GM18907 (cell line): Measurements from ENCODE around the gene PDE4D.
"Not testable (repeated sequence)": the region's sequence is repeated elsewhere in the genome, so short reads cannot be mapped to it uniquely, and the experiment has no call there.

ENCODE experiments used
- ATAC-seq: cut with Tn5 transposase; IDR thresholded peaks from one replicate; pipeline ENCODE4 v1.9.1; 2021; ENCODE audit warnings: mild to moderate bottlenecking, moderate library complexity; ENCODE audit not compliant: unreplicated experiment

The PDE4D gene

DNA sequence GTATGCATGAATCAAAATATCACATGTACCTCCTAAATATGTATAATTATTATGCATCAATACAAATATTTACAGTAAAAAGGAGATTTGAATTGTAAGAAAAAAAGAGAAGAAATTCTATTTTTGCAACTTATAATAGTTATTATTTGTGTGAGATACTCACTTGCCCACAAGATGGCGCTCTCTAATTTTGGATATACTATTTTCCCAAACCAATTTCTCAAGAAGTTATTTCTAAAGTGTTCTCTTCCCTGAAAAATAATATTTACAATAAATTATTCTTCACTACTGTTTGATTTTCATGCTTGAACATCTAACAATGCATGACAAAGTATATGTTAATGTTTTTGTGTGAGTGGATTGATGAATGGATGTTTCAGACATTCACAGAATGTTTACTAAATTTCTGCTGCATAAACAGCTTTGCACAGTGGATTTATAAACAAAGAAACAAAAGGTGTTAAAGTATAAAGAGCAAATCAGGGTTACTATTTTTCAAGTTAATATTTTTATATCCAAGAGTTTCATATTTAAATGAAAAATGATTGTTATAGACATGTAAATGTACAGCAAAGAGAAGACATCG lies 503.4 kb downstream of the PDE4D start:
- no peak for ATAC-seq

GRCh38 chr5:59387127-59387526 lies 506.4 kb downstream of the PDE4D start:
- ATAC-seq, result no peak

- no peak for ATAC-seq
These were observed 507.8 kb downstream of the PDE4D start for GRCh38 chr5:59385700-59386099.

- ATAC-seq, result peak; percentile 100
These were observed 513.1 kb downstream of the PDE4D start for GRCh38 chr5:59380350-59380951.

DNA sequence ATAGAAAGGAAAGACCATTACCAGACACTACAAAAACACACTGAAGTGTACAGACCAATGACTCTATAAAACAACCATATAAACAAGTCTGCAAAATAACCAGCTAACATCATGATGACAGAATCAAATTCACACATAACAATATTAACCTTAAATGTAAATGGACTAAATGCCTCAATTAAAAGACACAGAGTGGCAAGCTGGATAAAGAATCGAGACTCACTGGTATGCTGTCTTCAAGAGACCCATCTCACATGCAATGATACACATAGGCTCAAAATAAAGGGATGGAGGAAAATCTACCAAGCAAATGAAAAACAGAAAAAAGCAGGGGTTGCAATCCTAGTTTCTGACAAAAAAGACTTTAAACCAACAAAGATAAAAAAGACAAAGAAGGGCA lies 519.5 kb downstream of the PDE4D start:
- not testable (repeated sequence) for ATAC-seq

DNA sequence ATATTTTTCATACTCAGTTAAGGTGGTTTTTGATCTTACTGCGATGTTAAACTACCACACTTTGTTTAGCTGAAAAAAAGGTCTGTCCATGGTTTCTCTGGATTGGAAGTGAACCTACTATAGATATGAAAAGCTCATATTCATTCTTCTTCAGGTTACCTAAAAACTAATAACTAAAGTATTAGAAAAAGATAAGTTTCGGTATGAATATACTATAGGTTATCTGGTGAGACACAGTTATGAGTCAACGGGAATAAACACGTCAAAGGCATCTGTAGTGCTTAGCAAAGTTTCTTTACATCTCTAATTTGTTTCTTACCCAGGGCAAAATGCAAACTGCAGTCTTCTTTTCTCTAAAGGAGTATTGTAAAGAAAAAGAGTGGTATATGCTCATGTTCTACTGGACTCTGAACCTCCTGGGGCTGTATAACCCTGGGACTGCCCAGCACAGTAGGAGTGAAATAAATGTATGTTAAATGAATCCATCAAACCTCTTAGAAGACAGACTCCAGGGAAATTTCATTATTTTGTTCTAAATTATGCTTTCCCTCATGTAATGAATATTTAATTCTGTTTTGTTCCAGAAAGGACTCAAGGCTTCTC lies 521.9 kb downstream of the PDE4D start:
- peak; percentile 91 for ATAC-seq

GRCh38 chr5:59368951-59369350 lies 524.6 kb downstream of the PDE4D start:
- no peak for ATAC-seq

DNA sequence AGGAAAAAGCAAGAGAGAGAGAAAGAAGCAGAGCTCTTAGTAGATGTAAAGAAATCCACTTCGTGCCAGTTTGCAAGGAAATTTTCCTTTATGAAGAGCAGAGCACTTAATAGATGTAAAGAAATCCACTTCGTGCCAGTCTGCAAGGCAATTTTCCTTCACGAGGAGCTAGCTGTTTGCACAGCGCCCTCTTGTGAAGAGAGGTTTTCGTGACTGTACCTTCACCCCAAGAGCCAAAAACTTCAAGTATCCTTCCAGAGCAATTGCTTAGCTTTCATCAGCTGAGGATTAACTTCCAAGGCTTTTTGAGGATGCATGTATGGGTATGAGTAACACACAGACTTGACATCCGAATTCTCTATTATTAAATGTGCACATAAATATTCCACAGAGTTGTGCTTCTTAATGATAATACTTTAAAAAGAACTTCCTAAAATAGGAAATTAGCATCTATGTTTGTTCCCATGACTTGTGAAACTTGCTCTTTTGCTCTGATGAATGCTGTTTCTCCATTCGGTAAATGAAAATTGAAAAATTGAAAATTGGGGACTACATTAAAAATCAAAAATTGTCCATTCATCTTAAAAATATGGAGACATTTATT lies 525.6 kb downstream of the PDE4D start:
- peak; percentile 48 for ATAC-seq

DNA sequence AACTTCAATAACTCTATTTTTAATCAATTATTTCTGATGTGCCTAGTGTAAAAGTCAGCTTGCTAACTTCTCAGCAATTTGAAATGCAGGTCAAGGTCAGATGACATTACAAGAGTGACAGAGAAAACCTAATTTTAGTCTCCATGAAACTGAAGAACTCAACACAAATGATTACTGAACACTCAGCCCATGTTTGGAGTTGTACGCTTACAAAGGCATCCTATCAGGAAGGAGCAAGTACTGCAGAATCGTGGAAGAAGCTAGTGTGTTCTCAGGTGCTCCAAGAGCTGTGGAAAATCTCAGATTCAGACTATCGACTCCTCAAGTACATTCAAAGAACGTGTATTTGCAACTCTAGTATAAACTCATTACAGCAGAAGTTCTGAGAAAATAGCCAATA lies 526.7 kb downstream of the PDE4D start:
- no peak for ATAC-seq

GRCh38 chr5:59362438-59362837 lies 531.1 kb downstream of the PDE4D start:
- no peak for ATAC-seq

GRCh38 chr5:59361454-59361853 lies 532.1 kb downstream of the PDE4D start:
- ATAC-seq, result no peak

- ATAC-seq, result no peak
These were observed 533.4 kb downstream of the PDE4D start for GRCh38 chr5:59360130-59360555.

DNA sequence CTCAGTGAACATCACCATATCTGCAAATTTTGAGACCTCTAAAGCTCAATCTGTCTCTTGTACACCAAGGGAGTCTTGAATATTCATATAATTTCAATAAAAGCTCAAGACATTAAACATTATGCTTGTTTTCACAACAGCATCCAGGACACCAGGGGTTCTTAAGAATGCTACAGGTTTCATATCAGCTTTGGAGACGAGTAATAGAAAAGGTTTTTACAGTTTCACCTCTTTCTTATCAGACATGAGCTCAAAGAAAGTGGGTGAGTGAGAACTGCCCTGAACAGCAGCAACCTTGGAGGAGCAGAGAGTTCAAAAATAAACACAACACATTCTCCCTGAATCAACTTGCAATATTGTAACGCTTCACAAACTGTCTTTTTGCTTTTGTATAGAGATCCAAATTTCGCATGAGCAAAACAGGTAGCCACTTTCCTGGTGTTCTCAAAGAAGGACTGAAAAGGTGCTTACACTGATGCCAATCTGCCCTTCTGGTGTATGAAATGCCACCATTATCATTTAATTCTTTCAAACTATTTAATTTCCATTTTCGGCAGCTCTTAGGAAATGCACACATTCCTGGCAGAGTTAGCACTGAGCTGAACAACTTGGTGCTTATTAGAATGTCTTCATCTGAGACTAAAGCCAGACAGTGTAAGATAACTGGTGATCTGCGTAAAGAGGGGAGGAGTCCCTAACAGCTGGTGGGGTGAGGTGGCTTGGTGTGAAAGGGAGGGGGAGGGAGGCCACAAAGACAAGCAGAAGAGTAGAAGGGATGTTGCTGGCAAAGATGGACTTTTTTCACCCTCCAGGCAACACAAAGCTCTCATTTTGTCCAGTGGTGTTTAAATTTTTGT lies 535.3 kb downstream of the PDE4D start:
- ATAC-seq, result no peak

- ATAC-seq, result no peak
These were observed 536.0 kb downstream of the PDE4D start for GRCh38 chr5:59357381-59357977.

DNA sequence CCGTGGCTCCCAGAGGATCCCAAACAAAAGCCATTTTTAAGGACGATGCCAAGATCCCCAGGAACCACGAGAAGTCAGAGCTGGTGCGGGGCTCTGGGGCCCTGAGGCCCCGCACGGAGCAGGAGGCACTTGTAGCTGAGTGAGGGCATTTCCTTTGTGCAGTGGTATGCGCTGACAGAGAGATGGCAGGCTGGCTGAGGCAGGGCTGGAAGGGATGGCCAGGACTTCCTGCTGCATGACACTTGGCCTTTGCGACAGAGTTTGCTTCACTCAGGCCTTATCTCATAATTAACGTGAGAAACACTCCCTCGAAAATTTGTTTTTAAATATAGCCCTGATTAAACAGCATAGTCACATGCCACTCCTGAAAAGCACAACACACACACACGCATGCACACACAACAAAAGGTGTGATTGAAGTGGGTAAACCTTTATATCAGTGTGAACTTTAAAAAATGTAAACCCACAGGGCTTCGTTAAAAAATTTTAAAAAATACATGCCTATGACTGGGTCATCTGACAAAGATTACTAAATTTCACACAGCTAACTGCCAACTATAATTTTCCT lies 536.6 kb downstream of the PDE4D start:
- no peak for ATAC-seq

DNA sequence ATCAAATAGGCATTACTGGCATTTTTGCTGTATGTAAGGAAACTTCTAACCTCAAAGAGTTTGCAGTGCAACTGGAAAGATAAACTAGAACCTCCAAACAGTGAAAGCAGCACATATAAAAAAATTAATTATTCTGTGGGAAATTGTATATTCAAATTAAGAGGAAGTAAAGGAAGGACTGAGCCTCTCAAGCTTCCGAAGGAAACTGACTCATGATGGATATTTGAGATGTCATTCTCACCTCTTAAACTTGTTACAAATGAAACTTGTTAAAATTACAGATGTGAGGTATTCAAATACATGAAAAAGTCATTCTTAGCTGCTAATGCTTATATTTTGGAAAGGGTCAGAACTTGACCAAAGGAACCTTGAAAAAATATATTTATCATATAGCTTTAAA lies 538.7 kb downstream of the PDE4D start:
- ATAC-seq, result no peak

DNA sequence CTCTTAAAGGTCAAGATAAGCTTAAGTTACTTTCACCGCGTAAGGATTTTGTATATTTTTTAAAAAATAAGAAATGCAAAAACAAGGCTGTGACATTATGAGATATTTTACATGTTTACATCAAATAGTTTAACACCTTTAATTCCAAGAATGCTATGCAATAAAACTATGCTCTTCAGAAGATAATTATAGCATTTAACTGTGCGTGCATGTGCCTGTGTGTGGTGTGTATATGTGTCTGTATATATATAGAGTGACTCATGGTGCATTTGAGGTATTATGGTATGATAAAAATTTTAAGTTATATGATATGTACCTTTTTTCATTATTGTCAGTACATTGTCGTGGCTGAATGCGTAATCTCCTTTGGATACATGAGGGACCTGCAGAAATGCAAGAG lies 539.3 kb downstream of the PDE4D start:
- ATAC-seq, result no peak

DNA sequence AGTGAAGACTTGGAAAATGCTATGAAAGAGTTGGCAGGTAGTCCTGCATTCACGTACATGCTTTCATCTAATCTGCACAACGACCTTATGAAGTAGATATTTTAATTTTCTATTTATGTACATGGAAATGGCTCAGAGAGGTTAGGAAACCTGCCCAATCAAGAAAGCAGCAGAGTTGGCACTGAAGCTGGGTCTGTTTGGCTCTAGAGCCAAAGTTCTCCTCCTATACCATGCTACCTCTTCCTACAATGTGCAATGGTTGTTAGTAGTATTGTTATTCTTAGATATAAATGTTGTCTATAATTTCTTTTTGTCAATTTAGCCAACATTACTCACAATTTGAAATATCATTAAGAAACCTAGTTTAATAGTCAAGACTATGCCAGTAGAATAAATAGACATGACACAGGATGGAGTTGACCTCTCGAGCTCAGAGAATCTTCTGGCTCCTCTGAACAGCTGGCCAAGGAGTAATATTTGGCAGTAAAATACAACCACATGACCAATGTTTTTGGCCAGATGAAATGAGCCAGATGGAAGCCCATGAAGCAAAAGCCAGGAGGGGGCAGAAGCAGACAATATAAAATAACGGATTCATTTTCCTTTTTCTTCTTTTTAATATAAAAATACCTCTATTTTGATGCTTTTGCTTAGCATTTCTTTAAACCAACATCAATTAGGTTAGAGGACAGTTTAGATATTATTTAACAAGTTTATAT lies 542.3 kb downstream of the PDE4D start:
- ATAC-seq, result no peak

GRCh38 chr5:59348189-59348588 lies 545.3 kb downstream of the PDE4D start:
- ATAC-seq, result no peak

GRCh38 chr5:59346982-59347381 lies 546.5 kb downstream of the PDE4D start:
- no peak for ATAC-seq
